ENCODE results near the gene OGFR.
"Not testable (repeated sequence)": the region's sequence is repeated elsewhere in the genome, so short reads cannot be mapped to it uniquely, and the experiment has no call there.

The OGFR gene

DNA sequence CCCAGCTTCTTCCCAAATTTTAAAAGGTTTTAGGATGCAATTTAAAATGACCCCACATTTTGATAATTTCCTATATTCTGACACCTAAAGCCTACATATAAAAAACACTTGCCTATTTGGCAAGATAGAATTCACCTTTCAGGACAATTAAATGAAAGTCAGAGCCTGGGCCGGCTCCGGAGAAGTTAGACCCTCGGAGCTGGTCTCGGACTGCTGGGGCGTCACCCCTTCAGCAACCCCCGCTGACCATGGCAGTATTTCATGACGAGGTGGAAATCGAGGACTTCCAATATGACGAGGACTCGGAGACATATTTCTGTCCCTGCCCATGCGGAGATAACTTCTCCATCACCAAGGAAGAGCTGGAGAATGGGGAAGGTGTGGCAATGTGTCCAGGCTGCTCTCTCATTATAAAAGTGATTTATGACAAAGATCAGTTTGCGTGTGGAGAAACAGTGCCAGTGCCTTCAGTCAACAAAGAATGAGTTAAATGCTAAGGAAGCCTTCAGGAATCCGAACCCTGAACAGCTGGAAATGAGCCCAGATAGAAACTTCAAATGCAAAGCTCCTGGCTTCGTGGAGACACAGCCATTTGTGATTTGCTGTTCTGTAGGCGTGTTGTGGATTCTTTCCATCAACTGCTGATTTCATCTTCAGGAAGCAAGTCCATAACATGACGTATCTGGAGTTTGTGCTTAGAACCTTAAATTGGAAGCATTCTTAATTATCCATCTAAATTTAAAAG is 41.0 kb downstream of the OGFR start:
- H3K4me3 ChIP-seq (ENCODE audit: control insufficient read depth, low read depth, low read length): no peak overlapping the region
- TF ChIP-seq, protein P1, sequence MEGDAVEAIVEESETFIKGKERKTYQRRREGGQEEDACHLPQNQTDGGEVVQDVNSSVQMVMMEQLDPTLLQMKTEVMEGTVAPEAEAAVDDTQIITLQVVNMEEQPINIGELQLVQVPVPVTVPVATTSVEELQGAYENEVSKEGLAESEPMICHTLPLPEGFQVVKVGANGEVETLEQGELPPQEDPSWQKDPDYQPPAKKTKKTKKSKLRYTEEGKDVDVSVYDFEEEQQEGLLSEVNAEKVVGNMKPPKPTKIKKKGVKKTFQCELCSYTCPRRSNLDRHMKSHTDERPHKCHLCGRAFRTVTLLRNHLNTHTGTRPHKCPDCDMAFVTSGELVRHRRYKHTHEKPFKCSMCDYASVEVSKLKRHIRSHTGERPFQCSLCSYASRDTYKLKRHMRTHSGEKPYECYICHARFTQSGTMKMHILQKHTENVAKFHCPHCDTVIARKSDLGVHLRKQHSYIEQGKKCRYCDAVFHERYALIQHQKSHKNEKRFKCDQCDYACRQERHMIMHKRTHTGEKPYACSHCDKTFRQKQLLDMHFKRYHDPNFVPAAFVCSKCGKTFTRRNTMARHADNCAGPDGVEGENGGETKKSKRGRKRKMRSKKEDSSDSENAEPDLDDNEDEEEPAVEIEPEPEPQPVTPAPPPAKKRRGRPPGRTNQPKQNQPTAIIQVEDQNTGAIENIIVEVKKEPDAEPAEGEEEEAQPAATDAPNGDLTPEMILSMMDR (conservative IDR thresholded peaks at IDR 0.05; ENCODE audit: control insufficient read depth, insufficient read depth, low read depth, low read length): no peak
- DNase-seq (ENCODE audit: low read depth): peak; percentile 76

DNA sequence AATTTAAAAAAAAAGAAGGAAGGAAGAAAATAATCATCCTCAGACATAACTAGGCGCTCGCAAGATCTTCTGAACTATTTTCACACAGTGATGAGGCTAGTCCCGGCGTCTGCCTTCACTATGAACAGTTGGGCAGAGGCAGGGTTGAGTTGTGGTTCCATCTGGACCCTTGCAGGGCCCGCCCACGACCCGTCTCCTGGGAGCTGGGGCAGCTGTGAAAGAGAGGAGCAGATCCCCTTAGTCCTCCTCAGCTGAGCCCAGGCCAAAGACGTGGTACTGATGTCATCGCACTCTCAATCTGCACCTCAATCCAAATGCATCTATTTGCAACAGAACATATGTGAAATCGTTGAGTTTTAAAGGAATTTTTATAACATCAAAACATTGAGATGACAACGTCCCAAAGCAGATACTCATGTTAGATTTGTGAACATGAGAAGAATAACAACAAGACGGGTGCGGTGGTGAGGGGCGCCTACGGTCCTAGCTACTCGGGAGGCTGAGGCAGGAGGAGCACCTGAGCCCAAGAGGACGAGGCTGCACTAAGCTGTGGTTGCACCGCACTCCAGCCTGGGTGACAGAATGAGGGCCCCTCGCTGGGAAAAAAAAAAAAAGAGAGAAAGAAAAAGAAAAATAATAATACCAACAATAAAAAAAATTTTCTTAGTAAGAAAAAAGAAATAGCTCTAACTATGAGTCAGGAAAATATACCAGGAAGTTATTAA is 41.7 kb downstream of the OGFR start:
- DNase-seq (ENCODE audit: low read depth): peak; percentile 76
- H3K4me3 ChIP-seq (ENCODE audit: control insufficient read depth, low read depth, low read length): no peak overlapping the region
- TF ChIP-seq, protein P1 (conservative IDR thresholded peaks at IDR 0.05; ENCODE audit: control insufficient read depth, insufficient read depth, low read depth, low read length): no peak

DNA sequence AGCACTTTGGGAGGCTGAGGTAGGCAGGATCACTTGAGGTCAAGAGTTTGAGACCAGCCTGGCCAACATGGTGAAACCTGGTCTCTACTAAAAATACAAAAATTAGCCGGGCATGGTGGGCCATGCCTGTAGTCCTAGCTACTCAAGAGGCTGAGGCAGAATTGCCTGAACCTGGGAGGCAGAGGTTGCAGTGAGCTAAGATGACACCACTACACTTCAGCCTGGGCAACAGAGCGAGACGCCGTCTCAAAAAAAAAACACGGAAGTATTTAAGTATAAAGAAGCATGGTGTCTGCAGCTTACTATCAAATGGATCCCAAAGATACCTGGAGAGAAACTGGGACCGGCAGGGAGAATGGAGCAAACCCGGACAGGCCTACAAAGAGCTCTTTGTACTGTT is 44.3 kb downstream of the OGFR start:
- DNase-seq (ENCODE audit: low read depth); H3K4me3 ChIP-seq (ENCODE audit: control insufficient read depth, low read depth, low read length): not testable (repeated sequence)

DNA sequence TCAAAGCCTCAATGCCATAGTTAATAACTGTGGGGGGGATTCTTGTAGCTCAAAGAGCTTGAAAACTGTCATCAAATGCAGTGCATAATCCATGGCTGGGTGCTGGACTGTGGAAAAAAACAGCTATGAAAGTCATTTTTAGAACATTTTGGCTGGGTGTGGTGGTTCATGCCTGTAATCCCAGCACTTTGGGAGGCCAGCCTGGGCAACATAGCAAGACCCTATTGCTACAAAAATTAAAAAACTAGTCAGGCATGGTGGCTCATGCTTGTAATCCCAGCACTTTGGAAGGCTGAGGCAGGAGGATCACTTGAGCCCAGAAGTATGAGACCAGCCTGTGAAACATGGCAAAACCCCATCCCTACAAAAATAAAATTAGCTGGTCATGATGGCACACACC is 44.8 kb downstream of the OGFR start:
- DNase-seq (ENCODE audit: low read depth): no peak
- H3K4me3 ChIP-seq (ENCODE audit: control insufficient read depth, low read depth, low read length): no peak overlapping the region
- TF ChIP-seq, protein P1 (conservative IDR thresholded peaks at IDR 0.05; ENCODE audit: control insufficient read depth, insufficient read depth, low read depth, low read length): no peak

DNA sequence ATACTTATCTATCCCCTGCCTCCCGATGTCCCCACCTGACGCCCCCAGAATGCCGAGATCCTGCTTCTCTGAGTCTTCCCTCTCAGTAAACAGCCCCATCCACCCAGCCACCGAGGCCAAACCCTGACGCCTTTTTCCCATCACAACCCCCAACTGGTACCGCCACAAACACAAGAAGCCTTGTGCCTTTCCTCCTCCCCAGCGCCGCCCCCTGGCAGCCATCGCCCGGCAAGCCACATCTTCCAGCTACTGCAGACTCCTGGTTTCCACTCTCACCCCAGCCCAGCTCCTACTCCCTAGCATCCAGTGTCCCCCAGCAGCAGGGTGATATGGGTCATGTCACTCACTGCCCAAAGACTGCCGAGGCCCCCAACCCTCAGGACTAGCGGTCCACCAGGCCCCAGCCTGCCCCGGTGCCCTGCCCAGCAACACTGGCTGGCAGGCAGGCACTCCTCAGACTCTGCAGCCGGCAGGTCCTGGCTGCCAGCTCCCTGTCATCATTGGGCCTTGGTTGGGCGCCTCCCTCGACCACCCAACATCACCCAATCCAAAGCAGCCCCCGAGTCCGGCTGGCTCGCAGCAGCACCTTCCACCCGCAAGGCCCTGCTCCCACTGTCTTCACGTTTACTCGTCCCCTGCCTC is 45.8 kb downstream of the OGFR start:
- TF ChIP-seq, protein P1 (conservative IDR thresholded peaks at IDR 0.05; ENCODE audit: control insufficient read depth, insufficient read depth, low read depth, low read length): no peak
- H3K4me3 ChIP-seq (ENCODE audit: control insufficient read depth, low read depth, low read length): no peak overlapping the region
- DNase-seq (ENCODE audit: low read depth): no peak

DNA sequence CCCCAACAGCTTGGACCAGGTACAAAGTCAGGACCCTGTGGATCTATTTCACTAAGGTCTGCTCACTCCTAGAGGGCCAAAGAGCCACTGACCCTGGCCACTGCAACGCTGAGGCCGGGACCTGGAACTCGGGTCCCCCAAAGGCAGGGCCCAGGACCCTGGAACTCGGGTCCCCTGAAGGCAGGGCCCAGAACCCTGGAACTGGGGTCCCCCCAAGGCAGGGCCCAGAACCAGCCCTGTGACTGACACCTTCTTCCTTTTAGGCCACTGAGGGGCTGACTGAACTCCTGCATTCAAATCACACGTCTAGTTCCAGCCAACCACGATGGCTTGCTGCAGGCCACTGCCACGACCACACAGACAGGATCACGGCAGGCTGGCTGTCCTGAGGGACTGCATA is 47.6 kb downstream of the OGFR start:
- H3K4me3 ChIP-seq (ENCODE audit: control insufficient read depth, low read depth, low read length): no peak overlapping the region
- TF ChIP-seq, protein P1 (conservative IDR thresholded peaks at IDR 0.05; ENCODE audit: control insufficient read depth, insufficient read depth, low read depth, low read length): no peak
- no peak for DNase-seq (ENCODE audit: low read depth)

DNA sequence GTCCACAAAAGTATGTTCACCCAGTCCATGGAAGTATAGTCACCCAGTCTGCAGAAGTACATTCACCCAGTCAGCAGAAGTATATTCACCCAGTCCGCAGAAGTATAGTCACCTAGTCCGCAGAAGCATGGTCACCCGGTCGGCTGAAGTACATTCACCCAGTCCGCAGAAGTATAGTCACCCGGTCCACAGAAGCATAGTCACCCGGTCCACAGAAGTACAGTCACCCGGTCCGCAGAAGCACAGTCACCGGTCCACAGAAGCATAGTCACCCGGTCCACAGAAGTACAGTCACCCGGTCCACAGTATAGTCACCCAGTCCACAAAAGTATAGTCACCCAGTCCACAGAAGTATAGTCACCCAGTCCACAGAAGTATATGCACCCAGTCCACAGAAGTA is 48.2 kb downstream of the OGFR start:
- TF ChIP-seq, protein P1 (conservative IDR thresholded peaks at IDR 0.05; ENCODE audit: control insufficient read depth, insufficient read depth, low read depth, low read length): no peak
- no peak overlapping the region for H3K4me3 ChIP-seq (ENCODE audit: control insufficient read depth, low read depth, low read length)
- DNase-seq (ENCODE audit: low read depth): no peak

DNA sequence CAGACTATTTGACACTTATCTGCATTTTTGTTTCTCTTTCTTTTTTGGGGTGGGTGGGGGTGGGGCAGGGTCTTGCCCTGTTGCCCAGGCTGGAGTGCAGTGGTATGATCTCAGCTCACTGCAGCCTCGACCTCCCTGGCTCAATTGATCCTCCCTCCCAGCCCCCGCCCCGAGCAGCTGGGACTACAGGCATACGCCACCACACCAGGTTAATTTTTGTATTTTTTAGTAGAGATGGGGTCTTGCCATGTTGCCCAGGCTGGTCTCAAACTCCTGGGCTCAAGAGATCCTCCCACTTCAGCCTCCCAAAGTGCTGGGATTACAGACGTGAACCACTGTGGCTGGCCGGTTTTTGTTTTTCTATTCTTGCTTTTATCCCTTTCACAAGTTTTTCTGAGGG is 48.7 kb downstream of the OGFR start:
- H3K4me3 ChIP-seq (ENCODE audit: control insufficient read depth, low read depth, low read length); DNase-seq (ENCODE audit: low read depth): not testable (repeated sequence)
